Loucy (cell line): Measurements from ENCODE around the gene USP43.
"Not testable (repeated sequence)": the region's sequence is repeated elsewhere in the genome, so short reads cannot be mapped to it uniquely, and the experiment has no call there.

Source experiments
- H2AFZ ChIP-seq: fragments of 200-600 bp; sonication (generic); 2 replicates; pipeline ENCODE4 v1.6.0; 2016; ENCODE audit warnings: antibody characterized with exemption, mild to moderate bottlenecking, low read length, moderate library complexity
- H3F3A ChIP-seq: fragments of 200-600 bp; 2 replicates; pipeline ENCODE4 v1.6.0; 2016; ENCODE audit warnings: antibody characterized with exemption, low read depth, mild to moderate bottlenecking
- H3K27me3 ChIP-seq: fragments of 200-600 bp; sonication (generic); 2 replicates; pipeline ENCODE4 v1.6.1; 2014; ENCODE audit warnings: low read length, mild to moderate bottlenecking; ENCODE audit not compliant: insufficient read depth, poor library complexity, severe bottlenecking
- H3K36me3 ChIP-seq: fragments of 200-600 bp; sonication (generic); 2 replicates; pipeline ENCODE4 v1.6.1; 2016; ENCODE audit warnings: low read length; ENCODE audit not compliant: insufficient read depth
- H3K4me1 ChIP-seq: fragments of 200-600 bp; sonication (generic); 2 replicates; pipeline ENCODE4 v1.5.1; 2014; ENCODE audit warnings: low read length, mild to moderate bottlenecking; ENCODE audit not compliant: insufficient read depth, poor library complexity, severe bottlenecking
- H3K4me2 ChIP-seq: fragments of 200-600 bp; sonication (generic); 2 replicates; pipeline ENCODE4 v1.6.0; 2014; ENCODE audit warnings: antibody characterized with exemption, low read length, low read depth, mild to moderate bottlenecking; ENCODE audit not compliant: poor library complexity, severe bottlenecking
- H3K4me3 ChIP-seq: fragments of 200-600 bp; sonication (generic); 2 replicates; pipeline ENCODE4 v1.5.1; 2014; ENCODE audit warnings: low read length, mild to moderate bottlenecking, mixed read lengths; ENCODE audit not compliant: poor library complexity, severe bottlenecking
- H3K79me2 ChIP-seq: fragments of 200-600 bp; sonication (generic); 2 replicates; pipeline ENCODE4 v1.6.1; 2014; ENCODE audit warnings: low read length; ENCODE audit not compliant: insufficient read depth
- H3K9ac ChIP-seq: fragments of 200-600 bp; sonication (generic); 2 replicates; pipeline ENCODE4 v1.6.0; 2014; ENCODE audit warnings: mild to moderate bottlenecking, low read depth, low read length, moderate library complexity; ENCODE audit not compliant: poor library complexity, severe bottlenecking
- H3K9me2 ChIP-seq: fragments of 200-600 bp; sonication (generic); replicated peaks from 2 replicates; pipeline ENCODE4 v1.6.1; 2016; ENCODE audit warnings: low read depth, low read length, mixed read lengths
- H3K9me3 ChIP-seq: fragments of 200-600 bp; sonication (generic); 2 replicates; pipeline ENCODE4 v1.6.1; 2014; ENCODE audit warnings: mild to moderate bottlenecking, antibody characterized with exemption, low read length, low read depth; ENCODE audit not compliant: insufficient read depth
- H4K20me1 ChIP-seq: fragments of 200-600 bp; sonication (generic); 2 replicates; pipeline ENCODE4 v1.6.0; 2014; ENCODE audit warnings: antibody characterized with exemption, low read length, mild to moderate bottlenecking; ENCODE audit not compliant: insufficient read depth, poor library complexity, severe bottlenecking
- CTCF ChIP-seq: fragments of 200-600 bp; sonication (generic); conservative IDR thresholded peaks from 2 replicates; pipeline ENCODE4 v1.5.1; 2014; ENCODE audit warnings: mild to moderate bottlenecking, antibody characterized with exemption, low read length
- EZH2phosphoT487 ChIP-seq: fragments of 200-600 bp; IDR thresholded peaks from 2 replicates; pipeline ENCODE4 v1.6.1; 2018; ENCODE audit warnings: antibody characterized with exemption, mild to moderate bottlenecking, moderate library complexity, borderline replicate concordance

The USP43 gene

GRCh38 chr17:9661027-9661426, 15.7 kb downstream of the USP43 start:
- Histone ChIP-seq H3K4me1 (no peaks in the 10 kb centered on the region), H3K4me3 (no peak overlapping the region), H3K36me3 (peaks cover 23% of the 10 kb centered on the region), H3K79me2 (no peaks in the 10 kb centered on the region), H3K9me2 (no peaks in the 10 kb centered on the region), H2AFZ (no peak overlapping the region), H3K4me2 (no peak overlapping the region), H3K9me3 (no peaks in the 10 kb centered on the region), H3F3A (no peaks in the 10 kb centered on the region), H3K27me3 (no peaks in the 10 kb centered on the region), H3K9ac (no peak overlapping the region), H4K20me1 (no peaks in the 10 kb centered on the region)
- no peak for TF ChIP-seq CTCF
- no peak for TF ChIP-seq EZH2phosphoT487

- not testable (repeated sequence) for H3K9me2 ChIP-seq, H2AFZ ChIP-seq, H4K20me1 ChIP-seq, H3K4me2 ChIP-seq, H3K9me3 ChIP-seq, H3K4me1 ChIP-seq, H3K79me2 ChIP-seq, H3K9ac ChIP-seq, H3F3A ChIP-seq, H3K27me3 ChIP-seq, H3K4me3 ChIP-seq
- H3K36me3 ChIP-seq = peaks cover 11% of the 10 kb centered on the region; the same call in 1 of the 2 replicates
These were observed 18.2 kb downstream of the USP43 start for GRCh38 chr17:9663511-9663910.

GRCh38 chr17:9666461-9667050, 21.2 kb downstream of the USP43 start:
- no peak overlapping the region for H3K9ac ChIP-seq
- no peaks in the 10 kb centered on the region for H3K9me3 ChIP-seq
- no peaks in the 10 kb centered on the region for H4K20me1 ChIP-seq
- H3F3A ChIP-seq = no peaks in the 10 kb centered on the region
- H3K4me3 ChIP-seq = no peak overlapping the region
- H2AFZ ChIP-seq = no peak overlapping the region
- H3K79me2 ChIP-seq = no peaks in the 10 kb centered on the region
- H3K4me2 ChIP-seq = no peak overlapping the region
- no peak for TF ChIP-seq EZH2phosphoT487
- TF ChIP-seq CTCF = no peak
- H3K27me3 ChIP-seq = no peaks in the 10 kb centered on the region
- H3K36me3 ChIP-seq = peaks cover 8% of the 10 kb centered on the region; the same call in 1 of the 2 replicates
- H3K4me1 ChIP-seq = peaks cover 6% of the 10 kb centered on the region
- no peaks in the 10 kb centered on the region for H3K9me2 ChIP-seq

GRCh38 chr17:9668517-9668916, 23.2 kb downstream of the USP43 start:
- H3K36me3 ChIP-seq = peaks cover 8% of the 10 kb centered on the region; the same call in 1 of the 2 replicates
- H3K9me3 ChIP-seq = no peaks in the 10 kb centered on the region
- peaks cover 6% of the 10 kb centered on the region for H3K4me1 ChIP-seq
- H3K9ac ChIP-seq = no peak overlapping the region
- H3K27me3 ChIP-seq = no peaks in the 10 kb centered on the region
- H3K4me2 ChIP-seq = no peak overlapping the region
- no peaks in the 10 kb centered on the region for H3K9me2 ChIP-seq
- H4K20me1 ChIP-seq = no peaks in the 10 kb centered on the region
- H3K4me3 ChIP-seq = no peak overlapping the region
- H3F3A ChIP-seq = no peaks in the 10 kb centered on the region
- TF ChIP-seq CTCF = no peak
- no peaks in the 10 kb centered on the region for H3K79me2 ChIP-seq
- no peak overlapping the region for H2AFZ ChIP-seq
